ENCODE data around the gene BSPH1.
"Not testable (repeated sequence)": the region's sequence is repeated elsewhere in the genome, so short reads cannot be mapped to it uniquely, and the experiment has no call there.

Gene BSPH1

GRCh38 chr19:47992070-47992469 lies at the start of gene BSPH1:
Gene BSPH1 (minus strand): TSS chr19:47992170. CDS start chr19:47992081, 89 bp downstream.
- DNase-seq = no peak

GRCh38 chr19:48036765-48037164 lies 44.8 kb upstream of the BSPH1 start:
- no peak for DNase-seq

GRCh38 chr19:48033604-48034003 lies 41.6 kb upstream of the BSPH1 start:
- no peak for DNase-seq

- no peak for DNase-seq
Measured at GRCh38 chr19:48030073-48030472, 38.1 kb upstream of the BSPH1 start.

- no peak for DNase-seq
Measured at GRCh38 chr19:48029431-48029830, 37.5 kb upstream of the BSPH1 start.

GRCh38 chr19:48025480-48025879 lies 33.5 kb upstream of the BSPH1 start:
- no peak for DNase-seq

- no peak for DNase-seq
Measured at GRCh38 chr19:48023518-48023917, 31.5 kb upstream of the BSPH1 start.

GRCh38 chr19:48023011-48023410 lies 31.0 kb upstream of the BSPH1 start:
- no peak for DNase-seq

- no peak for DNase-seq
Measured at GRCh38 chr19:48020686-48021085, 28.7 kb upstream of the BSPH1 start.

GRCh38 chr19:48010932-48011758 lies 19.2 kb upstream of the BSPH1 start:
- DNase-seq = no peak

- no peak for DNase-seq
Measured at GRCh38 chr19:48006762-48007161, 14.8 kb upstream of the BSPH1 start.

GRCh38 chr19:48004236-48004635 lies 12.3 kb upstream of the BSPH1 start:
- DNase-seq = no peak

- DNase-seq = no peak
Measured at GRCh38 chr19:48000846-48001245, 8.9 kb upstream of the BSPH1 start.

- DNase-seq = no peak
Measured at GRCh38 chr19:47998800-47999199, 6.8 kb upstream of the BSPH1 start.

- no peak for DNase-seq
Measured at GRCh38 chr19:47996230-47996727, 4.3 kb upstream of the BSPH1 start.

GRCh38 chr19:47994209-47994802 lies 2.3 kb upstream of the BSPH1 start, which contains the start of gene ELSPBP1:
Gene ELSPBP1 (plus strand): TSS chr19:47994632. CDS start chr19:48008668, 14,036 bp downstream.
- no peak for DNase-seq

- DNase-seq = no peak
Measured at GRCh38 chr19:47991191-47991808, 670 bp downstream of the BSPH1 start.

- no peak for DNase-seq
Measured at GRCh38 chr19:47973529-47973928, 18.4 kb downstream of the BSPH1 start.

- not testable (repeated sequence) for DNase-seq
Measured at GRCh38 chr19:47955936-47956335, 36.0 kb downstream of the BSPH1 start.

- DNase-seq = not testable (repeated sequence)
Measured at GRCh38 chr19:47952132-47952531, 39.8 kb downstream of the BSPH1 start.

- DNase-seq = not testable (repeated sequence)
Measured at GRCh38 chr19:47949852-47950521, 42.0 kb downstream of the BSPH1 start.

GRCh38 chr19:47928581-47928980 lies 63.4 kb downstream of the BSPH1 start:
- not testable (repeated sequence) for DNase-seq

- not testable (repeated sequence) for DNase-seq
Measured at GRCh38 chr19:47920107-47920506, 71.9 kb downstream of the BSPH1 start.

Data from NCI-H1436 treated with DMSO at 0.1 percent for 48 hours (cell line).